Measurements from ENCODE around the gene TBC1D3B.
"Not testable (repeated sequence)": the region's sequence is repeated elsewhere in the genome, so short reads cannot be mapped to it uniquely, and the experiment has no call there.

TBC1D3B gene

DNA sequence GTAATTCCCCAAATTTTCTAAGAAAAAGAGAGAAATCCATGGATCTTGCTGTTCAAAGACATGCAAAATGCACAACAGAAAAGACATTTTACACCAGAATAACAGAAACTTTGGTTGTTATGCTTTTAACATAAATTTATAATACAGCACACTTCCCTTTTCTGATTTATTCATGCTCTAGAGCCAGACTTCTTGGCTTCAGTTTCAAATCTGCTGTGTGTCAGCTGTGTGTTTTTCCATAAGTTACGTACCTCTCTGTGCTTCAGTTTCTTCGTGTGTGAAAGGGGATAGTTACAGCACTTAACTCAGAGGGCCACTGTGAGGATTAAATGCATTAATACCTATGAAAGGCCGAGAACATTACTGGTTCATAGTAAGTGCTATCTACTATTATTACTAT, 26.9 kb upstream of the TBC1D3B start:
- no peak overlapping the region for H3K4me3 ChIP-seq (ENCODE audit: low read depth, low read length)
- no peak for DNase-seq (ENCODE audit: low read depth)

DNA sequence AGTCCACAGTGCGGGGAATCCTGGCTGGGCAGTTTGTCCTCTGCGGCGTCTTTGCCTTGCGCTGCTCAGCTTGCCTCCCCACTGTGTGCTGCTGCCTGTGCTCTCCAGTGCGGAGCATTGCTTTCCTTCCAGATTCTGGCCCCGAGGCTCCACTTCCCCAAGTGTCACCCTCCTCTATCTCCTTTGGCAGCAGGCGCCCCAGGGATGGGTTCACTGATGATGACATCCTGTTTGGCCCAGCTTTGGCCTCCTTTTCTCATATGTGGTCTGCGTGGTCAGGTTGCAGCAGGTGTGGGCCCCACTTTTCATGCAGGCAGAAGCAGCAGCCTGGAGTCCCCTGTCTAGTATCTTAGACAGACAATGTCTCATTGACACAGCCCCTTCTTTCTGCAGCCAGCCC, 25.1 kb upstream of the TBC1D3B start:
- not testable (repeated sequence) for DNase-seq (ENCODE audit: low read depth); H3K4me3 ChIP-seq (ENCODE audit: low read depth, low read length)

DNA sequence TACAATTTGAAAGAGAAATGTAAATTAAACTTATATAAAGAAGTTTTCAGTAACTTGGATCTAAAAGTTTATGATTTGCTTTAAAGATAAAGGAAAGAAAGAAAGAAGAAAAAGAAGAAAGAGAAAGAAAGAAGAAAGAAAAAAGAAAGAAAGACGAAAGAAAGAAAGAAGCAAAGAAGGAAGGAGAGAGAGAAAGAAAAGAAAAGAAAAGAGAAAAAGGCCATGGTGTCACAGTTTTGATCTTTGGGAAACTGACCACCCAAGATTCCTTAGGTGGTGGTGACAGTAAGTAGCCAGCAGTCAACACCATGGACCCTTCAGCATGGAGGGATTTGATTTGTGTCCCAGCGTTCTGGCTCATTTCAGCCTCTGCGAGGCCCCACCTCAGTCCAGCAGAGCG, 24.7 kb upstream of the TBC1D3B start:
- DNase-seq (ENCODE audit: low read depth); H3K4me3 ChIP-seq (ENCODE audit: low read depth, low read length): not testable (repeated sequence)

DNA sequence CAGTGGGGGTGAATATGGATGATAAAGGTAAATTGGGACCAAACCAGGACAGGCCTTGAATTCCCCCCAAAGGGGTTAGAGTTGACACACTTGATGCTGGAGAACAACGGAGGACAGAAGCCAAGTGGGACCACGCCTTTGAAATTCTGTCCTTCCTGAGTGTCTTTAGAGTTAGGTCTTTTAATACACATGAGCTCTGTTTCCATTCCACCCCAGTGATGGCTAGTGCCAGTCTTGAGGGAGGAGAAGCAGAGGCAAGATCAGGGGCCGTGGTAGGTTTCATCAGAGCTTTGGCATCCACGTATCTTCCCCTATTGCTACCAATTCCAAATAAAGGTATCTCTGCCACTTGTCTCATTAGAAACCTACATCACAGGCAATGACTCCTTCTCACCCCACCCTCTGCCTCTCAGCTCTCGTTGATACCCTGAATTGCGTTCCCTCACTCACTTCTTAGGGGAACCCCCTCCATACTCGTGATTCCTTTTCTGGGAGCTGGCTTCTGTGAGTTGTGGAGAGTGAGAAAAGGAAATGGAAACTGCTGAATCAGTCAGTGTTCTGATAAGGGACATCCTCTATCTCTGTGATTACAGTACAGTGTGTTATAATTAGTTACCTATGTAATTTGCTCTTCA, 22.5 kb upstream of the TBC1D3B start:
- no peak overlapping the region for H3K4me3 ChIP-seq (ENCODE audit: low read depth, low read length)
- no peak for DNase-seq (ENCODE audit: low read depth)

DNA sequence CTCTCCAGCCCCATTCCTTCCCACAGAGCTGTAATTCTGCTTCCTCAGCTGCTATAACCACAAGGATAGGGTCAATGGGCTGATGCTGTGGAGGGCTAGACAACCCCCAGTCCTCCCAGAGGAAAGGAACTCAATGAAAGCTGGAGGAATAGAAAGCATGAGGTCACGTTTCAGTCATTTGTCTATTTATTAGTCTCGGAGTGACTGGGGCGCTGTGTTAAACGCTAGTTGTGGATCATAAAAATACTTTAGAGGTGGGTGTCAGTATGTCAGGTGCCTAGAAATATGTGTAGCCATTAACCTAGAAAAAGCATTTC, 20.9 kb upstream of the TBC1D3B start:
- no peak overlapping the region for H3K4me3 ChIP-seq (ENCODE audit: low read depth, low read length)
- no peak for DNase-seq (ENCODE audit: low read depth)

DNA sequence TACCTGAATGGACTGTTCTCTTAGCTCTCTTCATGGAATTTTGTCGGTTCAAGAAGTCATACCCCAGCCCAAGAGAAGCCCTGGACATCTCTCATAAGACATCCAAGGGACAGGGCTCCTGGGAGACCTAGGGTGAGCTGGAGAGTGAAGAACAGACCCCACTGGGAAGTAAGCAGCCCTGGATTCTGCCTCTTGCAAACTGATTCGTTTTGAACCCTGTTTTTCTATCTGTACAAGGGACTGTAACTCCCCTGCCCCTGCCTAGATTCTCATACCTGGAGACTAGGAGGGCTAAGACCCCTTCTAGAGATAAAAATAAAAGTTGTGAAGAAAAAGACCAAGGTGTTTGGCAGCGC, 19.7 kb upstream of the TBC1D3B start:
- H3K4me3 ChIP-seq (ENCODE audit: low read depth, low read length), result no peak overlapping the region
- no peak for DNase-seq (ENCODE audit: low read depth)

DNA sequence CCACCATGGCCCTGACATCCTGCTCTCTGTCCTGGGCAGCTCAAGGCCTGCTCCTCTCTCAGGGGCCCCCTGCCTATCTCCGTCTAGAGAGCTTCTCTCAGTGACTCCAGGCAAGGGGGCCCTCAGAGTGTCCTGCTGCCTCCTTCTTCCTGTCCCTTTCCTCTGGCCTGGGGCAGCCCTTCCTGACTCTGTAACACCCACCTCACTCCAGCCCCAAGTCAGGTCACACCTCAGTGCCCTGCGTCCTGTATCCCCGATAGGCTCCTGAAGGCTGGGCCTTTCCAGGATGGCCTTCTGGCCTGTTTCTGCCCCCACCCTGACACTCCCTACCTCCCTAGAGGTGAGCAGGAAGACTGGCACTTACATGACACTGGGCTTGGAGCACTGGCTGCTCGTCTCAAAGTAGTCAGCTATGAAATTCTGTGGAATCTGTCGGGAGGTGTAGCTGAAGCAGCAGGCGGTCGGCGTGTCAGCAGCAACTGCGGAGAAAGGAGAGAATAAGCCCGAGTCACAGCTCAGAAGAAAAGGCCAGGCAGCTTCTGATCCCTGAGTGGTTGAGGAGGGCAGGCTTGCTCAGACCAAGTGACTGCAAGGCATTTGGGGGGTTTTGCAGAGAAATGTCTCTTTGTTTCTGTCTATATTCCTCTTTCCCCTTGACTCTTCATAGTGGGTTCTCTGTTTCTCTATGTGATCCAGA, 19.1 kb upstream of the TBC1D3B start:
- no peak overlapping the region for H3K4me3 ChIP-seq (ENCODE audit: low read depth, low read length)
- DNase-seq (ENCODE audit: low read depth), result no peak

DNA sequence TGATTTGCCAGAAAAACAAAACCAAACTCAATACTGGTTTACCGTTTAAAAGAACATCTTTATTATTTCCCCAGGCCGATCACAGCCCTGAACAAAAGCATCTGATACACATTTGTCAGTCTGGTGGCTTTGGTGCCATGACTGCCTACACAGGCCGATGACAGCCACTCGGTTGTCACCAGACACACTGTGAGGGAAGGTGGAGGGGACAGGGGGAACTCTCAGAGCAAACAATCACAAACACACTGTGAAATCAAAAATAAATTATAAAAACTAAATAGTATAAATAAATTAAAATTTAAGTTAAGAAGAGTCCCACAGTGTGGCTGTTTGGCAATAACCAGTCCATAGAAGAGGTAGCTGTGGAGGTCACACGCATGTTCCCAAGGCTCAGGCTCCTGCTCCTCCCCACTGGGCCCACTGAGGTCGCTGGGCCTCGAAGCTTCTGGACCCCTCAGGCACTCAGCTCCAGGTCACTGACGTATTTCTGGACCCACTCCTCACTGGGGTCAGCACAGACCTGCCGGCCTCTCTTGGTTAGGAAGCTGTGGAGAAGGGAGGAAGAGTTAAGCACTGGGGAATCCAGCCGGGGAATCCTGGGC, 18.5 kb upstream of the TBC1D3B start:
- H3K4me3 ChIP-seq (ENCODE audit: low read depth, low read length); DNase-seq (ENCODE audit: low read depth): not testable (repeated sequence)

DNA sequence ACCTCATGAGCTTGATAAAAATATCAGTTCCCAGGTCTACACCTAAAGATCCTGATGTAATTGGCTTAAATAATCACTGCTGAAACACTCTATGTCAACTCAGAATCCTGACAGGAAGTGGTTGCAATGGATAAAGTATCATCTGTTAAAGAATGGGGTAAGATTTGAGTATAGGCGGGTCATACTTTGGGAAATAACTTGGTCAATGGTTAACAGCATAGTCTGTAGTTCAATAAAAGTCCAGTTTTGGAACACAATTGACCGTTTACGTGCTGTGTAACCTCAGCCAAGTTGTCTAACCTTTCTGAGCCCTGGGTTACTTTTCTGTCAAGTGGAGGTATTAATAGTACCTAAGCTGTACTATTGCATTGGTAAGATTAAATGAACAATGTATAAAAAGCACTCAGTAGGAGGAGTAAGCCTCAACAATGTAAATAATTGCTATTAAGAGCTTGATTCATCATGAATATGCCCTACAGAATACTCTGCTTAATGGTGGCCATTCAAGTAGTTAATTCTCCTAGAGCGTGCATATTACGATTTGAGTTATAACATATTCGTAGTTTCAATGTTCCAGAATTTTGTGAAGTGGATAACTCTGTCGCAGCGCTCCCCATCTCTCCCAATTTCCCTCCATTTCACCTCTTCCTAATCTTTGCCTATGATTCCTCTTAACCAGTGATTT, 17.9 kb upstream of the TBC1D3B start:
- not testable (repeated sequence) for H3K4me3 ChIP-seq (ENCODE audit: low read depth, low read length); DNase-seq (ENCODE audit: low read depth)

DNA sequence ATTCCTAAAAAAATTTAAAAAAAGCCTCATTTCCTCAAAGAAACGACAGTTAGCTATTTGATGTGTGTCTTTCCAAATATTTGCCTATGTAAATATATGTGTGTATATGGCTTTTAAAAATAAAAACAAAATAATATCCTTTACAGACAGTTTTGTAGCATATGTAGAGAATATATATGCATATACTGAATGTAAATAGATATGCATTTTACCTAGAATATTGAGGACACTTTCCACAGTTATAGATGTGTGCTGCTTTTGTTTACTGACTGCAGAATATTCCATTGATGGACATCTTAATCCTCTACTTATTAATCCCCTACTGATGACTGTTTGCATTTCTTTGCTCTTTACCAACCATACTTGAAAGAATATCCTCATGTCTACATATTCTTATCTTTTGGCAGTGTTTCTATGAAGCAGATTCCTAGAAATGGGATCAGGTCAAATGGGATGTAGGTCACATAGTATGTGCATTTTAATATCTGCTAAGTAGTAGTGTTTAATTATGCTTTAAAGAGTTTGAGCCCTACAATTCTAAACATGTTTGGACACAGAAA, 16.9 kb upstream of the TBC1D3B start:
- H3K4me3 ChIP-seq (ENCODE audit: low read depth, low read length), result no peak overlapping the region
- DNase-seq (ENCODE audit: low read depth), result no peak

DNA sequence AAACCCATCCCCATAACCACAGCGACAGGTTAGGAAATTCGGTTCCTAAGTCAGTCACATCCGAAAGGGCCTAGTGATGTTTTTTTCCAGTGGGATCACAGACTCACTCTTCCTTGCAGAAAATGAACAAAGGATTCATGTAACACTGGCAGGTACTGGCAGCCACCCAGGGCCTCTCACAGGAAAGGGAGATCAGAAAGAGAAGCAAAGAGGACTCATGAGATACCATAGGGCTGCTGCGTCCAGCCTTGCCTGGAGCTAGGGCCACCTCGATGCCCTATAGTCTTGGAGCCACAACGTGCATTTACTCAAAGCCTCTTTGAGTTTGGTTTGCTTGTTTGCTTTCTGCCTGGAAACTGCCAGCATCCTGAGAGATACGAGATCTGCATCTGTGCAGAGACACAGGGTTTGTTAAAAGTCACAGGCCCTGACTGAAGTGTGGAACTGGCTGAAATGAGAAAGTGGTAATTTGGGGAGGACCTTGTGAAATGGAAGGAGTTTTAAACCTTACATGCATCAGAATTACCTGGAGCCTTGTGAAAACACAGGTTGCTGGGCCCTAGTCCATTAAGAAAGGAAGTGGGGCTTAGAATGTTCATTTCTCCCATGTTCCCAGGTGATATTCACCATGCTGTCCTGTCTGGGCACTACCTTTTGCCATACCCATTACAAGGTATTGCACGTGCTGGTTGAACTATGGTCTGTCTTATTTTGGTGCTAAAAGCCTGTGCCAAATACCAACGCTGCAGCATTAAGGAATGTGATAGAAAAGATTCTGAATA, 14.3 kb upstream of the TBC1D3B start:
- DNase-seq (ENCODE audit: low read depth), result not testable (repeated sequence)

DNA sequence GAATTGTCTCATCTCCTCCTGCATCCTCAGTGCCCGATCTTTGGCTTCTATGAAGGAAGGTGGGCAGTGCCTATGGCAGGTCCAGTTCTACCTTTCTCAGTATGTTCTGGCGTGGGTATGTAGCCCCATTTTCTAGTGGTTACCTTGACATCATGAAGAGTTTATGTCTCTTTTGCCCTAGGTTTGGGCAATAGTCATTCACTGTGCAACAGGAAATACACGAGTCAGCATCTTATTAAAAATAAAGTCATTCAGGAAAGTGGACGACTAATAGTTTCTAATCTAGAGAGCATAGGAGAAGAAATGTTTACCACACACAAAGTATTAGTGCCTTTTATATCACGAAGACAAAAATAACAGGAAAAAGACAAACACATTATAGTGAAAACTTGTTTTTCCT, 13.6 kb upstream of the TBC1D3B start:
- DNase-seq (ENCODE audit: low read depth); H3K4me3 ChIP-seq (ENCODE audit: low read depth, low read length): not testable (repeated sequence)

More for the DNA sequence above, 14.3 kb upstream of the TBC1D3B start:
- H3K4me3 ChIP-seq (ENCODE audit: low read depth, low read length), result not testable (repeated sequence)

DNA sequence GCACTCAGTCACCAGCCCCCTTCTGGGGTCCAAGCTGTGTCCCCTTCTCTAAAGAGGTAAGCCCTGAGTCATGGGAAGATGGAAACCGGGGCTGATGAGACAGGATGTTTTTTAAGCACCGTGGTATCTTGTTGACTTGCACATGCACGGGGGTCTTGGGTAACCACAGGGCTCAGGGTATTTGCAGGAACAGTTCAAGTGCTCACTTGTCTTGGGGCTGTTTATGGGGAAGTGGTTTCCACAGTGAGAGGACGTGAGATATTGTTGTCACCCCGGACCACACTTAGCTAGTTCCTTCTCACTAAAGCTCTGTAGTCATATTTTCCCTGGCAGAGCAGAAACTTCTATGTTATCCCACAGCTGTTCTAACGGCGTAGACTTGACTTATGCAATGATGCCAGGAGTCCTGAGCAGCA, 12.5 kb upstream of the TBC1D3B start:
- DNase-seq (ENCODE audit: low read depth), result no peak
- H3K4me3 ChIP-seq (ENCODE audit: low read depth, low read length), result no peak overlapping the region

DNA sequence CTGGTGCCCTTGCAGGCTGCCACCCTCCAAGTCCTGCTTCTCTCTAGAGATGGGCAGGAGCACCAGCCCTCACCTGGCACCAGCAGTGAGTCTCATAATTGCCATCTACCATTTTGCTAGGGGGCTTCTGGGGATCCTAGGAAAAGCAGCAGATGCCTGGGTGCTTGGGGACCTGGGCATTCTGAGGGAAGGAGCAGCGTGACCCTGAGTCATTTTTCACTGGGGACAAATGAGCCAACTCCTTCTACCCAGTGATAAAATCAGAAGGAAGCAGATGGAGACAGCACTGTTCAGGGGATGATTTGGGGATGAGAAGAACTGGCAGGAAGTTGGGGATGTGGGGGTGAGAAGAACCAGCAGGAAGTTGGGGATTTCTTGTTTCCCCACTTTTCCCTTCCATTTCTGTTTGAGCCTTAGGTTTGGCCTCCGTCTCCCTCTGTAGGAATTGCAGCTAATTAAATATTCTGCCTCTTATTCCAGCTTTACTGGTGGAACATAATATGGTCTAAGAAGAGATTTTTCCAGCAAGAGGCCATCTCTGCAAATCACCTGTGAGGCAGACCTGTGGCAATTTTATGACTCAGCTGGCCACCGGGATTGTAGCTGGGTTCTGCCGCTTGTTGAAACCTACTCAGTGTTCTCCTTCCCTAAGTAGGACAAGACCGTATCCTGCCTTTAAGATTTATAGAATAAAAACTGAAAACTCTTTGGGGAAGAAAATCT, 11.7 kb upstream of the TBC1D3B start:
- H3K4me3 ChIP-seq (ENCODE audit: low read depth, low read length); DNase-seq (ENCODE audit: low read depth): not testable (repeated sequence)

DNA sequence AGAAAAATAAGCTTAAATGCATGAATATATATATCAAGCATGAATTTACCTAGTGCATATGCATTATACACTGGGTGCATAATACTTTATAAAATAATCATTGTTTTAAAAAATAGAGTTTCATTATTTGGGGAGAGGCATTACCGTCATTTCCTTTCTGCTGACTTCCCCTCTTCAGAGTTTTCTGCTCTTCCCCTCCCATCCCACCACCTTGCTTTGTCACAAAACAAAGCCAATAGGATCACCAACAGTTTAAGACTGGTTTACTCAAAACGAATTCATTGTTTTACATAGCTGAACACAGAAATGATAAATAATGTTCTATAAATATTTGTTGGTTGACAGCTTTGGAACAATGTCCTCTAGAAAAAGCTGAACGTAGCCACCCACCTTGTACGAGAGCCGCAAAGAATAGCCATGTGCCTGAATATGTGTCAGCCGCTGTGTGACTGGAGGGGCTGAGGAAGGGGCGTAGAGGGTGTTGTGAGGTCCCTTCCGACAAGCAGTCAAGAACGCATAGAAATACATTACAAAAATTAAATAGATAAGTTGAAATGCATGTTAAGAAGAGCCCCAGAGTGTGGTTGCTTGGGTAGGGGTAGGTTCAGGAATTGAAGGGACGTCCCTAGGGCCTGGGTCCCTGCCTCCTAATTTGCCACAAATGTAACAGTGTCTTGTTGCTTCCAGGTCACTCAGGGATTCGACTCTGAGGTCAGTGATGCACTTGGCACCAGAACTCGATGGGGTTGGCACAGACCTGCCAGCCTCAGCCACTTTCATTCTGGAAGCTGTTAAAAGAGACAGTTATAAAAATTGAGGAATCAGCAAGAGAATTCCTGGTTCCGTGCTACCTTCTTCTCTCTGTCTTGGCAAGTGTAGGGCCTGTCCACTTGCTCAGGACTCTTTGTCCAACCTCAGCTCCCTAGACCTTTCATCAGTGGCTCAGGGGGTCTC, 10.7 kb upstream of the TBC1D3B start:
- not testable (repeated sequence) for DNase-seq (ENCODE audit: low read depth)

DNA sequence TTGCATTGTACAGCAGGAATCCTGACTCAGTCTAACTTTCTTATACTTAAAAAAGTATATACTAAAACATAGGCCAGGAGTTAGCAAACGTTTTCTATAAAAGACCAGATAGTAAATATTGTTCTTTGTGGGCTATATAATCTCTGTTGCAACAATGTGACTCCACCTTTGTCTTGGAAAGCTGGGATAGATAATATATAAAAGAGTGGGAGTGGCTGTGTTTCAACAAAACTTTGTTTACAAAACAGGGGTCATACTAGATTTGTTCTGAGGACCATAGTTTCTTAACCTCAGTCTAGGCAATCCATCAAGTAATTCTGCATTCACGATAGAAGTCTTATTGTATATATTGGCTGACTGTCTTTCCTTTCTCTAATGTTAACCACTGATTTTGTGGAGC, 9.0 kb upstream of the TBC1D3B start:
- H3K4me3 ChIP-seq (ENCODE audit: low read depth, low read length), result no peak overlapping the region
- no peak for DNase-seq (ENCODE audit: low read depth)

More for the DNA sequence above, 10.7 kb upstream of the TBC1D3B start:
- not testable (repeated sequence) for H3K4me3 ChIP-seq (ENCODE audit: low read depth, low read length)

DNA sequence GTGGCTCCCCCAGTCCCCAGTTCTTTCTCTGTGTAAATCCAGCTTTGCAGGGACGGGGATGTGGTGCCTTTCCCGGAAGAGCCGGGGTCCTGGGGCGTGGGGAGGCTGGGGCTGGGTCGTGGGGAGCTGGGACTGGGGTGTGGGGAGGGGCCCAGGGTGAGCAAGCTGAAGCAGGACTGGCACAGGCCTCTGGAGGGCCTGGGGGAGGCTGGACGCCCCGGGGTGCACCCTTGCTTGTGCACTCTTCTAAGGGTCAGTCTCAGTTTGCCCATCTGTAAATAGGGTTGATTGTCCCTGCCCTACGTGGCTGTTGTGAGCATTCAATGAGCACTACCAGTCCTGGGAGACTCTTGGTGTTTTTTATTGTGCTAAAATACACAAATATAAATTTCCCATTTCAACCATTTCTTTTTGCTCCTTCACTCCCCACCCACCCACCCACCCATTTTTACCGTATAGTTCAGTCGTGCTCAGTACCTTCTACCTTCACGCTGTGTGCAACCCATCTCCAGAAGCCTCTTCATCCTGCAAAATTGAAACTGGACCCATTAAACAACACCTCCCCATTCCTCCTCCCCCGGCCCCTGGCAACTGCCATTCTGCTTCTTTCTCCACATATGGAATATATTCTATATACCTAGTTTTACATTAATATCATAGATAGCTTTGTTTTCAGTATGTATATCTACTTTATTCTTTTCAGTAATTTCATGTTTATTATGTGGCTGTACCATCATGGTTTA, 7.8 kb upstream of the TBC1D3B start:
- H3K4me3 ChIP-seq (ENCODE audit: low read depth, low read length), result peak overlapping the region; percentile 63
- no peak for DNase-seq (ENCODE audit: low read depth)

Data from skeletal muscle cell (primary cell).